SK-N-SH treated with all-trans-retinoic acid at 6 μM for 48 hours (cell line): ENCODE data around the gene TSSK2.

Experiments
- ATAC-seq: fragments of 200-7000 bp; cut with Tn5 transposase; 3 replicates; pipeline ENCODE4 v1.9.1; 2020; ENCODE audit warnings: mild to moderate bottlenecking, moderate library complexity
- ARNTL ChIP-seq: fragments of 450-650 bp; formaldehyde crosslinking; IDR thresholded peaks from 2 replicates; pipeline ENCODE4 v1.5.0; 2020; ENCODE audit warnings: low read depth, mild to moderate bottlenecking, moderate library complexity, borderline replicate concordance
- BACH2 ChIP-seq: fragments of 250-450 bp; sonication (Bioruptor Pico); IDR thresholded peaks from 2 replicates; pipeline ENCODE4 v1.9.0; 2021; ENCODE audit warnings: mild to moderate bottlenecking, borderline replicate concordance
- CREB5 ChIP-seq: fragments of 250-450 bp; sonication (Bioruptor Pico); IDR thresholded peaks from 2 replicates; pipeline ENCODE4 v1.5.1; 2020; ENCODE audit warnings: low read depth, mild to moderate bottlenecking, moderate library complexity
- CSDC2 ChIP-seq: fragments of 250-450 bp; sonication (Bioruptor Pico); IDR thresholded peaks from 2 replicates; pipeline ENCODE4 v1.5.0; 2020; ENCODE audit warnings: mild to moderate bottlenecking, moderate library complexity
- ESRRG ChIP-seq: fragments of 250-450 bp; sonication (Bioruptor Pico); IDR thresholded peaks from 2 replicates; pipeline ENCODE4 v1.6.1; 2021; ENCODE audit warnings: mild to moderate bottlenecking
- GLIS3 ChIP-seq: fragments of 250-450 bp; sonication (Bioruptor Pico); IDR thresholded peaks from 2 replicates; pipeline ENCODE4 v1.5.0; 2020; ENCODE audit warnings: mild to moderate bottlenecking, moderate library complexity
- ISL1 ChIP-seq: fragments of 250-450 bp; sonication (Bioruptor Pico); IDR thresholded peaks from 2 replicates; pipeline ENCODE4 v2.1.2; 2022; ENCODE audit warnings: mild to moderate bottlenecking, moderate library complexity
- OSR1 ChIP-seq: fragments of 250-450 bp; sonication (Bioruptor Pico); IDR thresholded peaks from 2 replicates; pipeline ENCODE4 v1.8.0; 2022; ENCODE audit warnings: moderate library complexity, mild to moderate bottlenecking, inconsistent platforms
- PPARA ChIP-seq: fragments of 250-450 bp; sonication (Bioruptor Pico); IDR thresholded peaks from 2 replicates; pipeline ENCODE4 v1.5.0; 2020; ENCODE audit warnings: mild to moderate bottlenecking, borderline replicate concordance
- RARB ChIP-seq: fragments of 250-450 bp; sonication (Bioruptor Pico); IDR thresholded peaks from 2 replicates; pipeline ENCODE4 v1.8.0; 2021; ENCODE audit warnings: mild to moderate bottlenecking, moderate library complexity
- SNAI2 ChIP-seq: fragments of 250-450 bp; sonication (Bioruptor Pico); IDR thresholded peaks from 2 replicates; pipeline ENCODE4 v1.5.0; 2020; ENCODE audit warnings: mild to moderate bottlenecking, moderate library complexity
- TCF4 ChIP-seq: fragments of 250-450 bp; sonication (Bioruptor Pico); IDR thresholded peaks from 2 replicates; pipeline ENCODE4 v1.8.0; 2021; ENCODE audit warnings: mild to moderate bottlenecking, moderate library complexity, borderline replicate concordance
- TOX ChIP-seq: fragments of 250-450 bp; sonication (Bioruptor Pico); IDR thresholded peaks from 2 replicates; pipeline ENCODE4 v1.8.0; 2021; ENCODE audit warnings: mild to moderate bottlenecking, moderate library complexity, borderline replicate concordance
- ZC3H10 ChIP-seq: fragments of 250-450 bp; sonication (Bioruptor Pico); IDR thresholded peaks from 2 replicates; pipeline ENCODE4 v1.5.1; 2021; ENCODE audit warnings: mild to moderate bottlenecking, moderate library complexity
- ZFP3 ChIP-seq: fragments of 250-450 bp; sonication (Bioruptor Pico); IDR thresholded peaks from 2 replicates; pipeline ENCODE4 v1.5.0; 2020; ENCODE audit warnings: mild to moderate bottlenecking, moderate library complexity
- ZFP30 ChIP-seq: fragments of 450-650 bp; formaldehyde crosslinking; IDR thresholded peaks from 2 replicates; pipeline ENCODE4 v1.5.0; 2022; ENCODE audit warnings: mild to moderate bottlenecking, moderate library complexity
- ZNF565 ChIP-seq: fragments of 450-650 bp; formaldehyde crosslinking; conservative IDR thresholded peaks from 2 replicates; pipeline ENCODE4 v1.5.0; 2020; ENCODE audit warnings: low read depth, mild to moderate bottlenecking, moderate library complexity
- ZNF70 ChIP-seq: fragments of 450-650 bp; formaldehyde crosslinking; IDR thresholded peaks from 2 replicates; pipeline ENCODE4 v1.5.0; 2020; ENCODE audit warnings: mild to moderate bottlenecking, moderate library complexity
- ZNF8 ChIP-seq: fragments of 450-650 bp; formaldehyde crosslinking; IDR thresholded peaks from 2 replicates; pipeline ENCODE4 v1.5.0; 2020; ENCODE audit warnings: mild to moderate bottlenecking, moderate library complexity
- TF ChIP-seq, protein P1 (sequence below): fragments of 250-450 bp; sonication (Bioruptor Pico); IDR thresholded peaks from 2 replicates; pipeline ENCODE4 v1.8.0; 2021; ENCODE audit warnings: low read depth, mild to moderate bottlenecking, moderate library complexity, borderline replicate concordance
- TF ChIP-seq, protein P2 (sequence below): fragments of 250-450 bp; sonication (Bioruptor Pico); IDR thresholded peaks from 2 replicates; pipeline ENCODE4 v1.8.0; 2020; ENCODE audit warnings: mild to moderate bottlenecking, moderate library complexity, borderline replicate concordance
- TF ChIP-seq, protein P3 (sequence below): fragments of 250-450 bp; sonication (Bioruptor Pico); IDR thresholded peaks from 2 replicates; pipeline ENCODE4 v1.5.1; 2021; ENCODE audit warnings: mild to moderate bottlenecking, moderate library complexity

Gene TSSK2

DNA sequence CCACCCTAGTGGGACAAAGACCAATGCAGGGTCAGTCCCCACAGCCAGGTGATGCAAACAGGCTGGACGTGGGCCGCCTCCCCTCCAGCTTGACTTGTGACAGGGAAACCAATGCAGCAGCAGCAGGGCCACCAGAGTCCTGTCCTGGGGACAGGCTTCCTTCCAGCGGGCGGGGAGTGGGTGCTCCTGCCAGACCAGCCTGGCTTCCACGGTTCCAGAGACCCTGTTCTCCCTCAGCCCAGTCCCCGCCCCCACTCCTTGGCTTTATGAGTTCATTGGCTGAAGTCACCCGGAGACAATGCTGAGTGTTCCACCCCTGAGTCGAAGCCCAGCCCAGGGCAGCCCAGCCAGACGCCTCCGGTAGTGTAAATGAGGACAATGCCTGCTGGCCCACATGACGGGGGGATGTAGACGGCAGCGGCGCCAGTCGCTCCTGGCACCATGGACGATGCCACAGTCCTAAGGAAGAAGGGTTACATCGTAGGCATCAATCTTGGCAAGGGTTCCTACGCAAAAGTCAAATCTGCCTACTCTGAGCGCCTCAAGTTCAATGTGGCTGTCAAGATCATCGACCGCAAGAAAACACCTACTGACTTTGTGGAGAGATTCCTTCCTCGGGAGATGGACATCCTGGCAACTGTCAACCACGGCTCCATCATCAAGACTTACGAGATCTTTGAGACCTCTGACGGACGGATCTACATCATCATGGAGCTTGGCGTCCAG lies at the start of gene TSSK2:
Gene TSSK2 (plus strand): TSS at position 350 of the 726 bp plus-strand sequence. CDS start 92 bp downstream, at position 442.
- no peak for TF ChIP-seq ZNF70 (CRISPR knock-in tag)
- no peak for TF ChIP-seq GLIS3
- no peak for TF ChIP-seq SNAI2 (CRISPR knock-in tag)
- no peak for TF ChIP-seq PPARA (CRISPR knock-in tag)
- no peak for TF ChIP-seq ZFP30 (CRISPR knock-in tag)
- TF ChIP-seq CSDC2: no peak
- TF ChIP-seq CREB5 (CRISPR knock-in tag): no peak
- TF ChIP-seq RARB (CRISPR knock-in tag): no peak
- no peak for TF ChIP-seq ZC3H10
- TF ChIP-seq TOX: no peak
- no peak for TF ChIP-seq OSR1
- TF ChIP-seq, protein P1, sequence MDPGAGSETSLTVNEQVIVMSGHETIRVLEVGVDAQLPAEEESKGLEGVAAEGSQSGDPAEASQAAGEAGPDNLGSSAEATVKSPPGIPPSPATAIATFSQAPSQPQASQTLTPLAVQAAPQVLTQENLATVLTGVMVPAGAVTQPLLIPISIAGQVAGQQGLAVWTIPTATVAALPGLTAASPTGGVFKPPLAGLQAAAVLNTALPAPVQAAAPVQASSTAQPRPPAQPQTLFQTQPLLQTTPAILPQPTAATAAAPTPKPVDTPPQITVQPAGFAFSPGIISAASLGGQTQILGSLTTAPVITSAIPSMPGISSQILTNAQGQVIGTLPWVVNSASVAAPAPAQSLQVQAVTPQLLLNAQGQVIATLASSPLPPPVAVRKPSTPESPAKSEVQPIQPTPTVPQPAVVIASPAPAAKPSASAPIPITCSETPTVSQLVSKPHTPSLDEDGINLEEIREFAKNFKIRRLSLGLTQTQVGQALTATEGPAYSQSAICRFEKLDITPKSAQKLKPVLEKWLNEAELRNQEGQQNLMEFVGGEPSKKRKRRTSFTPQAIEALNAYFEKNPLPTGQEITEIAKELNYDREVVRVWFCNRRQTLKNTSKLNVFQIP: no peak
- no peak for TF ChIP-seq BACH2
- TF ChIP-seq ISL1: no peak
- ATAC-seq: no peak

- TF ChIP-seq SNAI2 (CRISPR knock-in tag) (no peak), RARB (CRISPR knock-in tag) (no peak), ARNTL (CRISPR knock-in tag) (no peak), ZNF8 (CRISPR knock-in tag) (no peak), ZFP30 (CRISPR knock-in tag) (no peak), PPARA (CRISPR knock-in tag) (no peak), OSR1 (no peak), TOX (no peak), ZFP3 (CRISPR knock-in tag) (no peak), ZC3H10 (no peak), TCF4 (CRISPR knock-in tag) (no peak), ESRRG (CRISPR knock-in tag) (no peak), BACH2 (no peak), CREB5 (CRISPR knock-in tag) (no peak), GLIS3 (no peak), CSDC2 (no peak), ZNF565 (no peak)
- TF ChIP-seq, protein P2, sequence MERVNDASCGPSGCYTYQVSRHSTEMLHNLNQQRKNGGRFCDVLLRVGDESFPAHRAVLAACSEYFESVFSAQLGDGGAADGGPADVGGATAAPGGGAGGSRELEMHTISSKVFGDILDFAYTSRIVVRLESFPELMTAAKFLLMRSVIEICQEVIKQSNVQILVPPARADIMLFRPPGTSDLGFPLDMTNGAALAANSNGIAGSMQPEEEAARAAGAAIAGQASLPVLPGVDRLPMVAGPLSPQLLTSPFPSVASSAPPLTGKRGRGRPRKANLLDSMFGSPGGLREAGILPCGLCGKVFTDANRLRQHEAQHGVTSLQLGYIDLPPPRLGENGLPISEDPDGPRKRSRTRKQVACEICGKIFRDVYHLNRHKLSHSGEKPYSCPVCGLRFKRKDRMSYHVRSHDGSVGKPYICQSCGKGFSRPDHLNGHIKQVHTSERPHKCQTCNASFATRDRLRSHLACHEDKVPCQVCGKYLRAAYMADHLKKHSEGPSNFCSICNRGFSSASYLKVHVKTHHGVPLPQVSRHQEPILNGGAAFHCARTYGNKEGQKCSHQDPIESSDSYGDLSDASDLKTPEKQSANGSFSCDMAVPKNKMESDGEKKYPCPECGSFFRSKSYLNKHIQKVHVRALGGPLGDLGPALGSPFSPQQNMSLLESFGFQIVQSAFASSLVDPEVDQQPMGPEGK: no peak
- TF ChIP-seq, protein P3, sequence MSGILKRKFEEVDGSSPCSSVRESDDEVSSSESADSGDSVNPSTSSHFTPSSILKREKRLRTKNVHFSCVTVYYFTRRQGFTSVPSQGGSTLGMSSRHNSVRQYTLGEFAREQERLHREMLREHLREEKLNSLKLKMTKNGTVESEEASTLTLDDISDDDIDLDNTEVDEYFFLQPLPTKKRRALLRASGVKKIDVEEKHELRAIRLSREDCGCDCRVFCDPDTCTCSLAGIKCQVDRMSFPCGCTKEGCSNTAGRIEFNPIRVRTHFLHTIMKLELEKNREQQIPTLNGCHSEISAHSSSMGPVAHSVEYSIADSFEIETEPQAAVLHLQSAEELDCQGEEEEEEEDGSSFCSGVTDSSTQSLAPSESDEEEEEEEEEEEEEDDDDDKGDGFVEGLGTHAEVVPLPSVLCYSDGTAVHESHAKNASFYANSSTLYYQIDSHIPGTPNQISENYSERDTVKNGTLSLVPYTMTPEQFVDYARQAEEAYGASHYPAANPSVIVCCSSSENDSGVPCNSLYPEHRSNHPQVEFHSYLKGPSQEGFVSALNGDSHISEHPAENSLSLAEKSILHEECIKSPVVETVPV (CRISPR knock-in tag): no peak
- TF ChIP-seq, protein P1: no peak
- ATAC-seq: no peak
Measured at GRCh38 chr22:19081351-19081750, 49.8 kb upstream of the TSSK2 start.

DNA sequence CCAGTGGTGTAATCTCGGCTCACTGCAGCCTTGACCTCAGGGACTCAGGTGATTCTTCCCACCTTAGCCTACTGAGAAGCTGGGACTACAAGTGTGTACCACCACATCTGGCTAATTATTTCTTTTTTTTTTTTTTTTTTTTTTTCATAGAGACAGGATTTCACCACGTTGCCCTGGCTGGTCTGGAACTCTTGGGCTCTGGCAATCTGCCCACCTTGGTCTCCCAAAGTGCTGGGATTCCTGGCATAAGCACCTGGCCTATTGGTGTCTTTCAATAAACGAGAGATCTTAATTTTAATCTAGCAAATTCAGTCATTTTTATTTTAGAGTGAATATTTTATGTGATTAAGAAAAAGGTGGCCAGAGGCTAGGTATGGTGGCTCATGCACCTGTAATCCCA lies 49.0 kb upstream of the TSSK2 start:
- ATAC-seq: no peak
- TF ChIP-seq ZFP3 (CRISPR knock-in tag) (no peak), ISL1 (no peak), SNAI2 (CRISPR knock-in tag) (no peak), CREB5 (CRISPR knock-in tag) (no peak), ZC3H10 (no peak), ARNTL (CRISPR knock-in tag) (no peak), ESRRG (CRISPR knock-in tag) (no peak)
